DMS153 treated with DMSO at 0.1 percent for 48 hours (cell line): ENCODE data around the gene SLC27A3.
"Not testable (repeated sequence)": the region's sequence is repeated elsewhere in the genome, so short reads cannot be mapped to it uniquely, and the experiment has no call there.

ENCODE experiments used
- DNase-seq: peaks from one replicate; lab custom pipeline; 2025; ENCODE audit not compliant: unreplicated experiment; lab: John Stamatoyannopoulos, UW

SLC27A3 gene

GRCh38 chr1:153763365-153764225 is 11.6 kb upstream of the SLC27A3 start:
- no peak for DNase-seq

- DNase-seq = no peak
Observed at GRCh38 chr1:153764310-153764709, 10.9 kb upstream of the SLC27A3 start.

- DNase-seq = not testable (repeated sequence)
Observed at GRCh38 chr1:153766663-153767062, 8.5 kb upstream of the SLC27A3 start.

- no peak for DNase-seq
Observed at GRCh38 chr1:153767519-153767918, 7.7 kb upstream of the SLC27A3 start.

GRCh38 chr1:153768316-153769181 is 6.7 kb upstream of the SLC27A3 start:
- no peak for DNase-seq

- no peak for DNase-seq
Observed at GRCh38 chr1:153769221-153769620, 6.0 kb upstream of the SLC27A3 start.

GRCh38 chr1:153770797-153771196 is 4.4 kb upstream of the SLC27A3 start:
- DNase-seq = no peak

GRCh38 chr1:153771261-153771660 is 3.9 kb upstream of the SLC27A3 start:
- DNase-seq = no peak

GRCh38 chr1:153771841-153772593 is 3.2 kb upstream of the SLC27A3 start:
- DNase-seq = no peak

GRCh38 chr1:153773096-153773921 is 1.9 kb upstream of the SLC27A3 start:
- no peak for DNase-seq

- no peak for DNase-seq
Observed at GRCh38 chr1:153774026-153774595, 1.1 kb upstream of the SLC27A3 start.

GRCh38 chr1:153775458-153776327 is 486 bp downstream of the SLC27A3 start:
- DNase-seq = peak; percentile 82

GRCh38 chr1:153776352-153776751 is 1.1 kb downstream of the SLC27A3 start:
- no peak for DNase-seq

- no peak for DNase-seq
Observed at GRCh38 chr1:153776845-153777370, 1.7 kb downstream of the SLC27A3 start.

GRCh38 chr1:153777648-153778047 is 2.4 kb downstream of the SLC27A3 start:
- no peak for DNase-seq

GRCh38 chr1:153778051-153778823 is 3.0 kb downstream of the SLC27A3 start:
- DNase-seq = no peak

GRCh38 chr1:153778824-153779519 is 3.8 kb downstream of the SLC27A3 start:
- DNase-seq = no peak
